GM21825 (cell line): ENCODE results near the gene C5orf63.
"Not testable (repeated sequence)": the region's sequence is repeated elsewhere in the genome, so short reads cannot be mapped to it uniquely, and the experiment has no call there.

Experiments used
- ATAC-seq: cut with Tn5 transposase; IDR thresholded peaks from one replicate; pipeline ENCODE4 v1.9.1; 2021; ENCODE audit warnings: mild to moderate bottlenecking, moderate library complexity; ENCODE audit not compliant: unreplicated experiment

Gene C5orf63

DNA sequence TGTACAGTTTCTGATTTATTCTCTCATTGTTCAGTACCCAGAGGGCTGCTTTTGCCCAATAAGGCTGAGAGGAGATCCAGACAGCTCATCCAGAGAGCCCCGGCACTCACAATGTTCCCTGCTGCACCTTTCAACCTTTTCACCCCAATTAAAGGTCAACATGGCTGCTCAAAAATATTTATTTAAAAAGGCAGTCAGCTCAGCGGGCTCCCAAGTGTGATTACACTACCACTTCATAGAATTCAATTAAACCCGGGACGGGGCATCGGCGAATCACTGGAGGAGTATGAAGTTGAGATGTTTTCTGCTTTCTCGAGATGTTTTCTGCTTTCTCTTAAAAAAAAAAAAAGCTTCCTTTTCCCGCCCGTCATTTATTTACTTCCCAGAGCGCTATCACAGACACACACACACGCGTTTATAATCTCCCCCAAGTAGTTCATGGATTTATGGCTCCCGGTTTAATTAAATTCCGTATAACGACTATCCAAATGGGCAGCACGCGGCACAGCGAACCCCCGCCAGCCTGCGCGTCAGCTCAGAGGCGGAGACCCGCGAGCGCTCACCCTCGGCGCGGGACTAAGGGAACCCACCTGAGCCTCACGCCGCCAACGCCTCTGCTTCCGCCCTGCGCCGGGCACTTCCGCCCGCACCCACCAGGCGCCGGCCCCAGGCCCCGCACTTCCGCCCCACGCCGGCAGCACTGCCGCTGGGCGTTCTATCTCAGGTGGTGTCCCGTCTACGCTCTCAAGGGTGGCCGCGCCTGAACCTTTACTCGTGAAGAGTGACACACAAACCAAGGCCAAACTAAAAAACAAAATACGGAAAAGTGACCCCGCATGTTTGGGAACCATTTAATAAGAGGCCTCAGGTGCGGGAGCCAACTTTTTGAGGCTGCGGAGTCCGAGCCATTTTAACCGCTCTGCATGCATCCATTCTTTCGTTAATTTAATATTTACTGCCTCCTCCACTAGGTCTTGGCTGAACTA, at the start of gene C5orf63:
Gene C5orf63, minus strand, starts transcription at position 642 of the 986 bp plus-strand sequence. CDS start 14,507 bp downstream, outside the sequence.
- peak; percentile 99 for ATAC-seq

DNA sequence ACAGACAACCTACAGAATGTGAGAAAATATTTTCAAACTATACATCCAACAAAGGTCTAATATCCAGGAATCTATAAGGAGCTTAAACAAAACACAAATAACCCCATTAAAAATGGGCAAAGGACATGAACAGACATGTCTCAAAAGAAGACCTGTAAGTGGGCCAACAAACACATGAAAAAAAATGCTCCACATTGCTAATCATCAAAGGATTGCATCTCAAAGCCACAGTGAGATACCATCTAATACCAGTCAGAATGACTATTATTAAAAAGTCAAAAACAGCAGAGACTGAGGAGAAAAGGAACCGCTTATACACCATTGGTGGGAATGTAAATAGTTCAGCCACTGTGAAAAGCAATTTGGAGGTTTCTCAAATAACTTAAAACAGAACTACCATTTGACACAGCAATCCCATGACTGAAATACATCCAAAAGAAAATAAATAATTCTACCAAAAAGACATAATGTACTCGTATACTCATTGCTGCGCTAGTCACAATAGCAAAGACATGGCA, 39.1 kb upstream of the C5orf63 start:
- ATAC-seq = no peak

DNA sequence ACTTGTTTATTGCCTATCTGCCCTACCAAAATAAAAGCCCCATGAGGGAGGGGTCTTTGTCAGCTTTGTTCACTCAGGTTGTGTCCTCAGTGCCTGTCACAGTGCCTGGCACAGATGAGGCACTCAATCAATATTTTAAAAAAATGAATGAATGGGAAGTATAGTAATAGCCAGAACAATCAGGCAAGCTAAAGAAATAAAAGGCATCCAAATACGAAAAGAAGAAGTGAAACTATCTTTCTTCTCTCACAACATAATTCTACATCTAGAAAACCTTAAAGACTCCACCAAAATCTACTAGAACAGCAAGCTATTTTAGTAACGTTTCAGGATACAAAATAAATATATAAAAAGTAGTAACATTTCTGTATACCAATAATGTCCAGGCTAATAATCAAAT, 37.8 kb upstream of the C5orf63 start:
- ATAC-seq = no peak

DNA sequence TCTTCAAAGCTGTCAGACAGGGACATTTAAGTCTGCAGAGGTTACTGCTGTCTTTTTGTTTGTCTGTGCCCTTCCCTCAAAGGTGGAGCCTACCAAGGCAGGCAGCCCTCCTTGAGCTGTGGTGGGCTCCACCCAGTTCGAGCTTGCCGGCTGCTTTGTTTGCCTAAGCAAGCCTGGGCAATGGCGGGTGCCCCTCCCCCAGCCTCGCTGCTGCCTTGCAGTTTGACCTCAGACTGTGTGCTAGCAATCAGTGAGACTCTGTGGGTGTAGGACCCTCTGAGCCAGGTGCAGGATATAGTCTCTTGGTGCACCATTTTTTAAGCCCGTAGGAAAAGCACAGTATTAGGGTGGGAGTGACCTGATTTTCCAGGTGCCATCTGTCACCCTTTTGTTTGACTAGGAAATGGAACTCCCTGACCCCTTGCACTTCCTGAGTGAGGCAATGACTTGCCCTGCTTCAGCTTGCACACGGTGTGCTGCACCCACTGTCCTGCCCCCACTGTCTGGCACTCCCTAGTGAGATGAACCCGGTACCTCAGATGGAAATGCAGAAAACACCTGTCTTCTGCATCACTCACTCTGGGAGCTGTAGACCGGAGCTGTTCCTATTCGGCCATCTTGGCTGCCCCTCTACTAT, 35.4 kb upstream of the C5orf63 start:
- ATAC-seq = not testable (repeated sequence)

DNA sequence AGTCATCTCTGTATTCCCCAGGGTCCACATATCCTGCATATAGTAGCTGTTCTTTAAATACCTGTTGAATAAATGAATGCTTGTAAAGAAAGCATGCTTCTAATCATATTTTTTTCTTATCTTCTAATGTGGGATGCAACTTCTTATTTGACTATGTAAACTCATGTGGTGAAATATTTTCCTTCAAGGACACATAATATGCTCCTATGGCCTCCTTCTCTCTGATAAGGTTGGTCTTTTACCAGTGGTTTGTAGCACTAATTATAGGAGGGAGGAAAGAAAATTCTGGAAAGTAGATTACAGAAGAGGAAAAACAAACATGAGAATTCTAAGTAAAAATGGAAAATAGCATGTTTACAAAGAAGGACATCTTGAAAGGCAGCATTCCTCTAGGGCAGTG, 28.6 kb upstream of the C5orf63 start:
- no peak for ATAC-seq

DNA sequence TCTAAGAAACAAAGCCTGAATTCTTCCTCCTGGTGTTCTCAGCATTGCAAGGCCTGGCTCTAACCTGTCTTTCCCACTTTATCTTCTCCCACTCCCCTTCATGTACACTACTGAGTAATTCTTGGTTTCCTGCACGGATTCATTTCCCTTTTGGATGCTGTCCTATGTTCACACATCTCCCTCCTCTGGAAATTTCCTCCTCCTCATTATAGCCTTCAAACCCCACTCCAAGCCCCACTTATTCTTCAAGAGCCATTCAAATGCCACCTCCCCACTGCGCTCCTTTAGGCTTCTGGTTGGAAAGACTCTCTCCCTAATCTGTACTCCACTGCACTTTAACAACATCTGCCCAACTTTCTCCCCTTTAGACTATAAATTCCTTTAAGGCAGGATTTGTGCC, 28.2 kb upstream of the C5orf63 start:
- no peak for ATAC-seq

DNA sequence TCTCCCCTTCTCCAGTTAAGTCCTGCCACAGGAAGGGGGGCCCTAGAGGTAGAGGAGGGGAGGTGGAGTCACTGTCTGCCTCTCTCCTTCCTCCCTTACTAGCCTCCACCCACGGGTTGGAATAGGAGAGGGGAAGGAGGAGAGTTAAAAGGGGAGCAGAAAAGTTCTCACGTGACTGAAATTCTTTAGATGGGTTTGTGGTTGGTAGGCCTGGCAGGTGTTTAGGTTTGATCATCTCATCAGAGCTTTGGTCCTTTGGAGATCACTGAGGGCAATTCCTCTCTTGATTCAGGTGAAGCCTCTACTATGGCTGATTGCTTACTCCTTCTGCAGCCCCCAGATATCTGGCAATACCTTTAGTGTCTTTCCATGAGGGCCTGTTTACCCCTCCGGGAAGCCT, 24.9 kb upstream of the C5orf63 start:
- ATAC-seq = no peak

DNA sequence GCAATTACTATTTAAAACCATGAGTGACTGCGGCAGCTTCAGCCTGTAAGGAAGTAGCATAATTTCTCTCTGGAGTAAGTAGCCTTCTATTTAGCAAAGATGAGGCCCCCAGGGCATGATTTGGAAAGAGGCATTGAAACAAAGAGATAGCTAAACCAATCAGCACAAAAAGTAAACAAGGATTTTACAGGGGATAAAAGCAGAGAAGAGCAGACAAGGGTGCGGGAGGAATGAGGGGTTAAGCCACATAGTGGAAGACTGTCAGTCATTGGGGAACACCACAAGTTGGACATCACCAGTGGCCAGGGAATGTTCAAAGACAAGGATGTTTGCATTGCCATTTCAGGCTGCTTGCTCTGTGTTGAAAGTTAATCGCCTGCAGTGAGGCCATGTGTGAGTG, 24.0 kb upstream of the C5orf63 start:
- ATAC-seq = no peak

DNA sequence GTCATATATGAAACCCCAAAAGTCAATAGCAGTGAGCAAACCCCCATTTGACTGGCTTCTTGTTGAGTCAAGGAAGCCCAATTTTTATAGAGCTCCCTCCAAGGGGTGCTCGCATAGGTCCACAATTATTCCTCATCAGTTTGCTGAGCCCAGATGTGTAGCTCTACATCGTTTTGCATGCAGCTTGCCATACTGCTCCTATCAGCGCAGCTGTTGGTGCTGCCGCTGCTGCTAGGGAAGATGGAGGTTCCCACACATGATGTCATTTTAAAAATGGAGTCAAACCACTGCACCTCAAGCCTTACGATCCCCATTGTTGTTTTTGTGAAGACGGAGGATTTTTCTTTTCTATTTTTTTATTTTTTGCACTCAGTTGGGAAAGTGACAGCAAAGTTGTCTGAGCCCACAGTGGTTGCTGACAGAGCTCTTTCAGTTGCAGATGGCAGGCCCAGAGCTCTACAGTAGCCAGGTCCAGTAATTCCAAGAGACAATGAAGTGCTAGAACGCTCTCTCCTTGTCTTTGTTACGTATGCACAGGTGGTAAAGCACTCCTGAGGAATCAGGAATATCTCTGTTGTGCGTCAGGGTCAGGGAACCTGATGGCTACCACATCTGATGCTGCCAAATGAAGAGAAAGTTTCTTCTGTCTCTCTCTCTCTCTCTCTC, 23.2 kb upstream of the C5orf63 start:
- no peak for ATAC-seq

DNA sequence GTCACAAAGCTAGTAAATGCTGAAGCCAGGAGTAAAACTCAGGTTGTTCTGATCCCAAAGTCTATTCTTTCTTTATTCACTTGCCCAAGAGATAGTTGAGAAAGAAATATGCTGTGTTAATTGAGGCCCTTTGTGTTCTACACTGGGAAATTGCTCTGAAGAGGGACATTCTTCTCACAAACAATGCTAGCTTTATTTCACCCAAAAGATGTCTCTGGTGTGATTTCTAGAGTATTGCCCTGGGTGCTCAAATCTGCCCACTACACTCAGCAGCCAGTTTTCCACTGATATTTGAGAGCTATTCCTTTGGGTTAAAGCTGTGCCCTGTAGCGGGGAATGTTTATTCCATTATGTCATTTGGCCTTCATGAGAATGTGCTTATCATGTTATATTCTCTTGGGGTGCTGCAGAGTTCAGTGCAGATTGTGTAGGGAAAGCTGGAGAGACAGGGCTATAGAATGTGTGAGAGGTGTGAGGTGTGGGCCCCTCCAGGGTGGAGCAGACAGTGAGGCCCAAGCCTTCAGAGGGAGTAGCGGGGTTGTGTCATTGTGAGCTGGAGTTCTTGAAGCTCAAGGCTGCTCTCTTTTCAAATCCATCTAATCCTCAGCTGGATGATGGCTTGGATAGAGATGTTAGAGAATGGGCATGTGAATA, 21.0 kb upstream of the C5orf63 start:
- no peak for ATAC-seq

DNA sequence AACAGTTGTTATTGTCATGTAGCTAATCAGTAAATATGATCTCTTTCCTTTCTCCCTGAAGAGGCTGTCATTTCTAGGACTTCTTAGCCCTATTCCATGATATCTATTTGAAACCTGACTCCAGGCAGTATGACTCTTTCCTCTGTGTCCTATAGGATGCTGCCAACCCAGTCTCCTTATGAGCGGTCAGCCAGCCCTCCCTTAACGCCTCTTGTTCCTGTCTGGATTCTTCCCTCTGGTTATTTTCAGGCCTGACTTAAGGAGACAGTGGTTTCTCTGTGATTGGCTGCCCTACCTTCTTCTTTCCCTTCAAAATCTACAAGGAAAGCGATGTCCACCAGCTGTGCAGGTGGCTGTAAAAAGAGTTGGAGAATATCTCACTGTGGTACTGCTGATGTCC, 19.4 kb upstream of the C5orf63 start:
- no peak for ATAC-seq

DNA sequence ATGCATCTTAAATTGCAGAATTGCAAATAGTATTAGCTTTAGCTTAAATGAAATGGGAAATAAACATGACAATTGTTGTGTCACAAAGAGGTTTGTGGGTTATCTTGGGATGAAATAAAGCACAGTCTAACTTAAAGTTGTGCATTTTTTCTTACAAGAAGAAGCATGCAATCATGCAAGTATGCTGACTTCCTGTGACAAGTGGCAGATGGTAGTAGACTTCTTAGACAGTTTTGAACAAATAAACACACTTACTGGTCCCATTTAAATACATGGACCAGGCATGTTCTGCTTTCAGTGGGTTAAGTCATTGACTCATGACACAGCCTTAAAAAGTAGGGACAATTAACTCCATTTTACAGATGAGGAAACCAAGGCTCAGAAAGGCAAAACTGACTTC, 15.9 kb upstream of the C5orf63 start:
- ATAC-seq = no peak

DNA sequence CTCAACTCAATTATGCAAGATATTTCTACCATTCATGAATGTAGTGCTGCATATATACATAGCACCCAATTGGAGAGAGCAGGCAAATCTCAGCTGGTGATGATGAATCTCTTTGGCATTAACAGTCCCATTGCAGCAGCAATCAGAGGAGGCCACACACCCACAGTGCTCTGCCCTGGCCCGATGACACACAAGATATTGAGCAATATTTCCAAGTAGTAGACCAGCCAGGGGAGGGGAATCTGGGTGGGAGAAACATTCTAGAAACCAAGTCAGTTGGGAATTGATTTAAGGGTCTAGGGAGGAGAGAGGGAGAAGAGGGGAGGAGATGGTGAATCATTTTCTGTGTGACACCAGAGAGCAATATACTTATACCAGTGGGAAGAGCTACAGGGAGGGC, 14.9 kb upstream of the C5orf63 start:
- no peak for ATAC-seq

DNA sequence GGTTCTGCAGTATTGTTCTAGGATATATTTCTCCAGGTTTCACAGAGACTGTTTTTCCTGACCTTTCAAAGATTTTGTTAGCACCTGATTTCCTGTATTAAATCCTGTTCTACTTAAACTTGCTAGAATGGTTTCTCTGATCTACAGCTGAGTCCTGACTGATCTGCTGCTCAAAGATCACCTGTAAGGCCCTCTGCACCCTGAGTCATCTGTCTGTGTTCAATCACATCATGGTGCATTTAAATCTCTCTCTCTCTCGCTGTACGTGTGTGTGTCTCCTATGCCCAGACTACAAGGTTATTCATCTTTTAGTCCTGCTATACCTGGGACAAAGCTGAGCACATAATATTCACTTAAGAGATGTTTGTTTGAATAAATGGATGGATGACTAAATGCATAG, 13.3 kb upstream of the C5orf63 start:
- no peak for ATAC-seq

DNA sequence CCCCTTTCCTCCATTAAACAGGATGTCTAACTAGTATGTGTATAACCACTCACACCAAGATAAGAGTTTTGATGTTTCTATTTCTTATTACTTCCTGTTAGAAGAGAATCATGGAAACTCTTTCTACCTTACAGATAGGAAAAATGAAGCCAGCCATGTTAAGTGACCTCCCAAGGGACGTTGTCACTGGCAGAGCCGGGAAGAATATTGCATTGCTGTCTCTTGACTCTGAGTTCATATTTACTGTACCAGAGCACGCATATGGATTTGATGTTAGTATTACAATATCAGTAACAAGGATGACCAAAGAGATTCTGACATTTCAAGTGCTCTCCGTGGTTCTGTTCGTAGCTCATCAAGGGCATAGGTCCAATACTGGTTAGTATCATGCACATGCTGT, 12.5 kb upstream of the C5orf63 start:
- no peak for ATAC-seq

DNA sequence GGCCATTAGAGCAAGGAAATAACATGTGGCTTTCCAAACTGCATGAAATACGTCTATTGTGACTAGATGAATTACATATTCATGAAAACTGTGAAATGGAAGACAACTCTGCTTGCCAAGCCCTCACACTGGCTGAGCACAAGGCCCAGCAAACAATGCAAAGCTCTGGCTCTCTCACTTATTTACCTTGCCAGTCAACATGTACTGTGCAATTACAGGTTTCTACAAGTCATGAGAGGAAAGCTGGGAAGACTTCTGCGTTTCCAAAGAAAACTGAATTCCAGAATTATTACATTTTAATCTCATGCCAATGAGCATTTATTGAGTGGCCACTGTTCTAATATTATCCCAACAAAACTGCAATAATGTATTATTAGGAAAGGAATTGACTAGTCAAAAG, 12.1 kb upstream of the C5orf63 start:
- ATAC-seq = no peak

DNA sequence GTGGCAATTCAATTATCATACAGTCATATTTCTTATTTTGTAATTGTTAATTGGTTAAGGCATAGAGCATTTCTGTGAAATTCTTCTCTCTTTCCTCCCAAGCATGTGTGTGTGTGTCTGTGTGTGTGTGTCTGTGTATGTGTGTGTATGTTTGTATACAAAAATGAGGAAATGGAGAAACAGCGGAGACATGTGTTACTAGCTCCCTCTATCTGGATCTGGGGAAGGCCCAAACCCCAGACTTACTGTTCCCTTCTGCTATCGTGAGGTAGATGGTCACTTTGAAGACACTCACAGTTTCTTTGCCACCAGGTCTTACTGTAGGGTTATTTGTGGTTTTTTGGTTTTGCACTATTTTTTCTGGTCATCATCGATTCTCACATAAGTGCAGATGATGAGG, 11.4 kb upstream of the C5orf63 start:
- ATAC-seq = no peak

DNA sequence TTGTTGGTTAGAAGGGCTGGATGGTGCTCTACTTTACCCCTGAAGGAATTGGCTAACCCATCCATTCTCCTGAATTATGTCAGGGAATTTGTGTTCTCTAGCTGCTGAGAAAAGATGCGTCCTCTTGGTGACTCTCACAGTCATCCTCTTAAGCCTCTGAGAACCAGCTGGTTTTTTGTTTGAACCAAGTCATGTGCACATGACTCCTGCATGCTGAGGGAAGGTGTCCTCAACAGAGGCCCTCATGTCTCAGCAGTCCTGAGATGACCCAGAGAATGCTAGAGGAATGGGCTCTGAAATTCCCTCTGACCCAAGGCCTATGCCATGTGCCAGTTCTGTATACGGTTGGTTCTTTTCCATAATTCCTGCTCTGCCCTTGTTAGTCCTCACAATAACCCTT, 10.4 kb upstream of the C5orf63 start:
- ATAC-seq = no peak

DNA sequence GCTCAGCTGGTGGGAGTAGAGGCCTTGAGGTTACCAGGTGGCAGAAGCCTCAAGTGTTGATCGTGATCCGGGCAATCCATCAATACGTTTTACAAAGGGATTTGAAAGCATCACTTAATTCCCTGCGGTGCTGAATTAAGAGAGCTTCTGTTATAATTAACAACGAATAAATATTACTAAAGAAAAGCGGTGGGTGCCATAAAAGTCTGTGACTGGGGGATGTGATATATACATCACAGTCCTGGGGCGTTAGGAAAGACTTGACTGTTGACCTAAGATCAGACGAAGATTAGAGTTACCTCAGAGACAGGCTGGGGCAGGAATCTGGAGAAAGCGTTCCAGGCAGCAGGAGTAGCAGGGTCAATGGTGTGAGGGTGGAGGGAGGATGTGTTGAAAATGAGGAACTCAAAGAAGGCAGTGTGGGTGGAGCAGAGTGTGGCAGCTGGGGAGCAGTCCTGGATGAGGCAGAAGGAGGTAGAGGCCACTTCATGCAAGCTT, 6.7 kb upstream of the C5orf63 start:
- no peak for ATAC-seq

DNA sequence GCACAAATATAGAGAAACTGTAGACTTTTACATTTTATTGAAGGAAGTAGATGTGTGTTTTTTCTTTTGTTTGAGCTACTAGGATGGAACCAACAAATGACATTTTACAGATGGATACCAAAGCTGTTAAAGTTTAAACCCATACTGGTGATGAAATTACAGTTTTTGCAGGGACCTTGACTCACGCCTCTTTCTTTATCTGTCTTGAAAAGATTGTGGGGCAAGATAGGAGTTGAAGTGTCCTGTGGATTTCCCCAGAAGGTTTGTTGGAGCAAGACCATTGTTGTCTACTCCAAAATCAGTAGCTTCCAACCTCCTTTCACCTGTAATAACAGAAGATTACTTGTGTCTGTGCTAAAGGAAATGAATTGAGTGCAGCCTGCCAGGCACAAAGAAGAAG, 4.1 kb upstream of the C5orf63 start:
- no peak for ATAC-seq
